HepG2 (cell line): ENCODE measurements around the gene PIKFYVE. TPM values are rescaled to one million over a fixed set of nuclear protein-coding genes. Genes with fewer than 3 reads are reported as not detected.
A peak's percentile ranks its signal among the peaks of the same experiment; 100 is the strongest.

Source experiments
- ATAC-seq: fragments of 200-7000 bp; cut with Tn5 transposase; 3 replicates; pipeline ENCODE4 v1.9.1; 2020; ENCODE audit warnings: mild to moderate bottlenecking, moderate library complexity
- BruUV-seq: library from RNA; stranded (reverse); fragments of 400-500 nt; replicated peaks from 2 replicates; lab custom pipeline; 2021; lab: Mats Ljungman, UMichigan
- CTCF ChIA-PET: fragments of 300-600 bp; formaldehyde crosslinking; extraction: SDS; loops from one replicate; lab custom pipeline; 2021; ENCODE audit warnings: low total read pairs, inconsistent platforms, low intra/inter-chr PET ratio; lab: Yijun Ruan, JAX
- POLR2A ChIA-PET: fragments of 350-600 bp; sonication (Branson Sonifier 250); formaldehyde crosslinking; loops from one replicate; lab custom pipeline; 2020; ENCODE audit warnings: antibody characterized with exemption, inconsistent platforms; lab: Yijun Ruan, JAX
- DNase-seq: peaks from one replicate; pipeline ENCODE4 v3.0.0-alpha.2; 2015; ENCODE audit warnings: low spot score
- FAIRE-seq: peaks from 3 replicates; lab custom pipeline; 2011; peaks lifted over from hg19 to GRCh38; lab: Jason Lieb, UNC
- H2AFZ ChIP-seq: one replicate; pipeline ENCODE4 v1.6.1; 2011; ENCODE audit warnings: low read length, inconsistent platforms
- H3K27ac ChIP-seq: fragments of 300-600 bp; 3 replicates; pipeline ENCODE4 v1.8.0; 2011; ENCODE audit warnings: mixed run types, mild to moderate bottlenecking, mixed read lengths, low read length, inconsistent platforms; ENCODE audit not compliant: insufficient read depth; ENCODE audit errors: extremely low read length
- H3K27me3 ChIP-seq, 2 experiments: fragments of 200-600 bp in 1 of 2; 2 replicates in 1 of 2; 3 replicates in 1 of 2; pipeline versions ENCODE4 v1.6.0 to v1.8.0; 2011; ENCODE audit warnings: low read length in 2 of 2, mild to moderate bottlenecking in 2 of 2, moderate library complexity in 2 of 2, inconsistent platforms in 1 of 2; ENCODE audit not compliant: insufficient read depth in 2 of 2, control insufficient read depth in 1 of 2
- H3K36me3 ChIP-seq, 2 experiments: fragments of 200-600 bp in 1 of 2; replicated peaks in 1 of 2; 2 replicates in 1 of 2; 3 replicates in 1 of 2; pipeline versions ENCODE4 v1.5.1 to v1.8.0; 2011; ENCODE audit warnings: low read length in 2 of 2, inconsistent platforms in 1 of 2; ENCODE audit not compliant: insufficient read depth in 2 of 2, control insufficient read depth in 1 of 2
- H3K4me1 ChIP-seq: 2 replicates; pipeline ENCODE4 v1.5.1; 2012; ENCODE audit warnings: low read length, inconsistent platforms; ENCODE audit not compliant: insufficient read depth
- H3K4me2 ChIP-seq: 2 replicates; pipeline ENCODE4 v1.6.0; 2011; ENCODE audit warnings: low read depth, low read length, inconsistent platforms
- H3K4me3 ChIP-seq, 3 experiments: fragments of 200-600 bp in 1 of 3; sonication (generic), shearing (Covaris generic) in 1 of 3; replicated peaks in 1 of 3; 2 replicates each; pipeline ENCODE4 v1.5.1; 2011 to 2016; ENCODE audit warnings: low read length in 3 of 3, inconsistent platforms in 2 of 3, low read depth in 2 of 3, mild to moderate bottlenecking in 2 of 3, control low read depth in 1 of 3, mixed read lengths in 1 of 3; ENCODE audit not compliant: insufficient read depth in 1 of 3
- H3K79me2 ChIP-seq: one replicate; pipeline ENCODE4 v1.6.1; 2011; ENCODE audit warnings: low read length, inconsistent platforms; ENCODE audit not compliant: insufficient read depth
- H3K9ac ChIP-seq: 2 replicates; pipeline ENCODE4 v1.6.0; 2011; ENCODE audit warnings: mild to moderate bottlenecking, low read depth, low read length, inconsistent platforms; ENCODE audit not compliant: insufficient read depth
- H3K9me3 ChIP-seq: 2 replicates; pipeline ENCODE4 v1.5.1; 2012; ENCODE audit warnings: mild to moderate bottlenecking, low read length
- H4K20me1 ChIP-seq: 2 replicates; pipeline ENCODE4 v1.6.0; 2011; ENCODE audit warnings: inconsistent platforms, mild to moderate bottlenecking, low read length, moderate library complexity; ENCODE audit not compliant: insufficient read depth
- ARNT ChIP-seq: fragments of 450-650 bp; IDR thresholded peaks from 2 replicates; pipeline ENCODE4 v1.6.1; 2017
- ATF1 ChIP-seq: IDR thresholded peaks from 2 replicates; pipeline ENCODE4 v1.6.1; 2016; ENCODE audit warnings: mild to moderate bottlenecking, control low read depth
- HMGXB4 ChIP-seq, 2 experiments: sonication (generic) in 1 of 2; formaldehyde crosslinking in 1 of 2; IDR thresholded peaks; 2 replicates each; pipeline versions ENCODE4 v1.4.0 to v1.6.1; 2018 to 2020; ENCODE audit warnings: missing genetic modification reagents in 2 of 2, borderline replicate concordance in 1 of 2, low read depth in 1 of 2, mild to moderate bottlenecking in 1 of 2, missing biosample characterization in 1 of 2
- KLF11 ChIP-seq: IDR thresholded peaks from 2 replicates; pipeline ENCODE4 v1.6.1; 2016; ENCODE audit warnings: missing compliant biosample characterization
- MED8 ChIP-seq: sonication (generic); formaldehyde crosslinking; IDR thresholded peaks from 2 replicates; pipeline ENCODE4 v1.8.1; 2023; ENCODE audit warnings: mild to moderate bottlenecking, missing genetic modification reagents; ENCODE audit not compliant: insufficient replicate concordance
- NCOR1 ChIP-seq: fragments of 200-600 bp; sonication (generic); IDR thresholded peaks from 2 replicates; pipeline ENCODE4 v1.7.0; 2017; ENCODE audit warnings: antibody characterized with exemption, low read length, borderline replicate concordance
- RAD51 ChIP-seq: fragments of 450-650 bp; IDR thresholded peaks from 2 replicates; pipeline ENCODE4 v1.6.1; 2016; ENCODE audit warnings: borderline replicate concordance
- RARG ChIP-seq: sonication (generic); formaldehyde crosslinking; IDR thresholded peaks from 2 replicates; pipeline ENCODE4 v1.4.0; 2020; ENCODE audit warnings: low read depth, mild to moderate bottlenecking, missing genetic modification reagents
- TBL1XR1 ChIP-seq: fragments of 150-350 bp; IDR thresholded peaks from 2 replicates; pipeline ENCODE4 v1.6.1; 2014; ENCODE audit warnings: borderline replicate concordance, low read length; ENCODE audit not compliant: partially characterized antibody
- THRA ChIP-seq: sonication (generic); formaldehyde crosslinking; IDR thresholded peaks from 2 replicates; pipeline ENCODE4 v1.4.0; 2020; ENCODE audit warnings: missing genetic modification reagents, borderline replicate concordance
- TIGD3 ChIP-seq: sonication (generic); formaldehyde crosslinking; IDR thresholded peaks from 2 replicates; pipeline ENCODE4 v1.5.1; 2020; ENCODE audit warnings: mild to moderate bottlenecking, missing genetic modification reagents, borderline replicate concordance
- ZBTB10 ChIP-seq: sonication (generic); formaldehyde crosslinking; IDR thresholded peaks from 2 replicates; pipeline ENCODE4 v1.4.0; 2020; ENCODE audit warnings: missing genetic modification reagents, borderline replicate concordance
- ZNF275 ChIP-seq: sonication (generic); formaldehyde crosslinking; IDR thresholded peaks from 2 replicates; pipeline ENCODE4 v1.8.0; 2022; ENCODE audit warnings: missing genetic modification reagents, mild to moderate bottlenecking, inconsistent platforms, borderline replicate concordance
- ZNF891 ChIP-seq: sonication (generic); formaldehyde crosslinking; IDR thresholded peaks from 2 replicates; pipeline ENCODE4 v1.5.0; 2020; ENCODE audit warnings: mild to moderate bottlenecking, missing genetic modification reagents
- ZSCAN9 ChIP-seq: IDR thresholded peaks from 2 replicates; pipeline ENCODE4 v1.6.1; 2016; ENCODE audit warnings: borderline replicate concordance
- in situ Hi-C: cut with HindIII; loops from 2 replicates; pipeline ENCODE4 v1.10.0; 2017; ENCODE audit warnings: low pct_unique_long_range_greater_than_20kb; ENCODE audit not compliant: extremely low pct_ligation_motif_present
- intact Hi-C: fragments of 100-400 bp; cut with micrococcal nuclease; formaldehyde crosslinking; loops from one replicate; pipeline ENCODE4 v1.10.0; 2022; ENCODE audit not compliant: unreplicated experiment
- polyA plus RNA-seq, 8 experiments: library from polyadenylated mRNA; depleted of rRNA in 3 of 8; stranded (reverse) in 7 of 8; unstranded in 1 of 8; fragments of >200 nt; fragmentation: Illumina TruSeq in 4 of 8; extraction: Trizol in 4 of 8; gene quantifications; 2 replicates each; pipeline versions ENCODE4 v1.2.1 to v1.2.3, GENCODE V29; 2011 to 2016; ENCODE audit warnings: low read depth in 4 of 8, missing spikeins in 1 of 8, mixed read lengths in 1 of 8; ENCODE audit not compliant: insufficient read depth in 1 of 8
- total RNA-seq, 5 experiments: library from RNA; depleted of rRNA; stranded (reverse); fragments of >200 nt; fragmentation: Illumina TruSeq; extraction: Trizol; gene quantifications; 2 replicates each; pipeline ENCODE4 v1.2.3, GENCODE V29; 2016; ENCODE audit warnings: low read depth in 1 of 5

The PIKFYVE gene
- total and polyA plus RNA-seq, 2 of the 13 experiments (the other 11 are each of a cell fraction or from before 2014, with no cell fraction given), result 20.2 to 21.7 TPM

GRCh38 chr2:208244422-208244821, 21.6 kb upstream of the PIKFYVE start:
- H3K36me3 ChIP-seq, result peaks cover 32 to 88% of the 10 kb centered on the region in 2 experiments
- H3K4me2 ChIP-seq, result no peak overlapping the region
- no peak overlapping the region for H3K9ac ChIP-seq
- H3K27ac ChIP-seq, result peak overlapping the region; percentile 3
- no peak overlapping the region for H3K4me3 ChIP-seq
- H3K27me3 ChIP-seq, result no peaks in the 10 kb centered on the region
- no peak for DNase-seq
- peaks cover 2% of the 10 kb centered on the region for H3K79me2 ChIP-seq
- BruUV-seq, result no TSS peak
- ChIA-PET POLR2A (interaction anchor here (2.0 kb wide), 1 partner anchor 10 kb away, joined by 11 read pairs; the partner anchor contains the start of gene IDH1), CTCF (no interaction called here)
- intact Hi-C loops, result no loop called here
- no peak for ATAC-seq
- no peak overlapping the region for H2AFZ ChIP-seq
- H3K4me1 ChIP-seq, result peaks cover 50% of the 10 kb centered on the region
- H4K20me1 ChIP-seq, result no peaks in the 10 kb centered on the region
- in situ Hi-C loops, result no loop called here
- FAIRE-seq, result no peak
- no peaks in the 10 kb centered on the region for H3K9me3 ChIP-seq
- no peak for TF ChIP-seq ZNF275 (CRISPR knock-in tag)
- TF ChIP-seq TBL1XR1, result no peak
- TF ChIP-seq NCOR1, result no peak
- no peak for TF ChIP-seq TIGD3 (CRISPR knock-in tag)
- no peak for TF ChIP-seq ZSCAN9 (CRISPR knock-in tag)
- TF ChIP-seq KLF11, result no peak
- no peak for TF ChIP-seq MED8 (CRISPR knock-in tag)
- TF ChIP-seq ZBTB10 (CRISPR knock-in tag), result no peak
- TF ChIP-seq ATF1 (CRISPR knock-in tag), result no peak
- TF ChIP-seq RARG, result no peak
- TF ChIP-seq ARNT, result no peak
- TF ChIP-seq ZNF891 (CRISPR knock-in tag), result no peak
- TF ChIP-seq HMGXB4 (CRISPR knock-in tag; IDR thresholded peaks at IDR 0.05; ENCODE audit: borderline replicate concordance in 1 of 2, low read depth in 1 of 2), result no peak
- no peak for TF ChIP-seq THRA (CRISPR knock-in tag)
- TF ChIP-seq RAD51, result no peak
